Brain microvascular endothelial cell (primary cell): ENCODE results near the gene CLNK.

Experiments used
- DNase-seq: peaks from one replicate; pipeline ENCODE4 v3.0.0-alpha.2; 2020
- H3K27ac ChIP-seq: fragments of 250-450 bp; sonication (Bioruptor Pico); 2 replicates; pipeline ENCODE4 v1.5.1; 2020; ENCODE audit warnings: mild to moderate bottlenecking, moderate library complexity
- H3K27me3 ChIP-seq: fragments of 250-450 bp; sonication (Bioruptor Pico); replicated peaks from 2 replicates; pipeline ENCODE4 v1.5.1; 2020; ENCODE audit warnings: mild to moderate bottlenecking
- H3K36me3 ChIP-seq: fragments of 250-450 bp; sonication (Bioruptor Pico); replicated peaks from 2 replicates; pipeline ENCODE4 v1.5.1; 2020; ENCODE audit warnings: mild to moderate bottlenecking
- H3K4me3 ChIP-seq: 2 replicates; pipeline ENCODE4 v1.5.1; 2011; ENCODE audit warnings: low read depth, mild to moderate bottlenecking, control low read depth, low read length, moderate library complexity
- CTCF ChIP-seq: IDR thresholded peaks from 2 replicates; pipeline ENCODE4 v1.5.1; 2011; ENCODE audit warnings: low read depth, mild to moderate bottlenecking, moderate library complexity, low read length, control low read depth, inconsistent platforms; ENCODE audit errors: missing control alignments
- in situ Hi-C: cut with HindIII; loops from 2 replicates; pipeline ENCODE4 v1.10.0; 2017; ENCODE audit warnings: low sequenced_read_pairs, low pct_ligation_motif_present

CLNK gene

GRCh38 chr4:10552591-10553280, 131.8 kb downstream of the CLNK start:
- no peaks in the 10 kb centered on the region for H3K27me3 ChIP-seq
- no peaks in the 10 kb centered on the region for H3K36me3 ChIP-seq
- H3K27ac ChIP-seq = no peak overlapping the region
- TF ChIP-seq CTCF = no peak
- no peak for DNase-seq
- H3K4me3 ChIP-seq = no peak overlapping the region
- in situ Hi-C loops = no loop called here

DNA sequence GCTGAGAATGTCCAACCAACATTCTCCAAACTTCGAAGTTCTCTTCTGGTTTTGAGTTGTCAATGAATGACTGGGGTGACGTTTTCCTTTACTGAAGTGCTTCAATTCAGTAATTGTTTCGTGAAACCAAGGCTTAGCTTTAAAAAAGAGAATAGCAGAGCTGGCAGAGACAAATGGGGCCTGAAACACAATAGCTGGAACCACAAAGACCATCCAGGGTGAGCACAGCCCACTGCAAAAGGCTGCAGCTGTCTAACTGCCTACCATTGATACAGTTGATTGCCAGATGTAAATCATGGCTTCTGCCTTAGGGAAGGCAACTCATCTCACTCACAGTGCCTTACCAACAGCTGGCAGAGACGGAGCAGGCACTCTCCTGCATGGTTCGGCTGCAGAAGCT, 148.7 kb downstream of the CLNK start:
- in situ Hi-C loops = loop anchor here (25.0 kb wide), 1 partner anchor 374 kb away; no protein-coding TSS in a partner anchor
- Histone ChIP-seq H3K36me3 (no peaks in the 10 kb centered on the region), H3K27me3 (no peaks in the 10 kb centered on the region), H3K27ac (no peak overlapping the region), H3K4me3 (no peak overlapping the region)
- DNase-seq = no peak
- TF ChIP-seq CTCF = no peak

DNA sequence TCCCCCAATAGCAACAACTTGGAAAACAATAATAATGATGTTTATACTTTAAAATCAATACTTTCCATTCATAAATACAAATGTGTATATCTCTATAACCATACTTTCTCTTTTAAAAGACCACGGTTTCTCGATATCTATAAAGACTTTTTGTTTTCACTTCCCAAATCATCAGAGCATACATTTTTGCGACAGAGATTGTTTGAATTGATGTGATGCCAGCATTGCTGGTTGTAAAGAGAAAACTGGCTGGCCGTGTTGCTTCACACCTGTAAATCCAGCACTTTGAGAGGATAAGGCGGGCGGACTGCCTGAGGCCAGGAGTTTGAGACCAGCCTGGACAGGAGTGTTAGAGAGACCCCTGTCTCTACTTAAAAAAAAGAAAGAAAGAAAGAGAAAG, 149.7 kb downstream of the CLNK start:
- no peak for TF ChIP-seq CTCF
- no peak for DNase-seq
- in situ Hi-C loops = loop anchor here (25.0 kb wide), 1 partner anchor 373 kb away; no protein-coding TSS in a partner anchor
- Histone ChIP-seq H3K27me3 (no peaks in the 10 kb centered on the region), H3K4me3 (no peak overlapping the region), H3K27ac (no peak overlapping the region), H3K36me3 (no peaks in the 10 kb centered on the region)

- Histone ChIP-seq H3K36me3 (no peaks in the 10 kb centered on the region), H3K27me3 (no peaks in the 10 kb centered on the region), H3K4me3 (no peak overlapping the region), H3K27ac (no peak overlapping the region)
- TF ChIP-seq CTCF = no peak
- in situ Hi-C loops = loop anchor here (25.0 kb wide), 1 partner anchor 370 kb away; no protein-coding TSS in a partner anchor
- DNase-seq = no peak
These were observed 152.4 kb downstream of the CLNK start for GRCh38 chr4:10532155-10532554.

DNA sequence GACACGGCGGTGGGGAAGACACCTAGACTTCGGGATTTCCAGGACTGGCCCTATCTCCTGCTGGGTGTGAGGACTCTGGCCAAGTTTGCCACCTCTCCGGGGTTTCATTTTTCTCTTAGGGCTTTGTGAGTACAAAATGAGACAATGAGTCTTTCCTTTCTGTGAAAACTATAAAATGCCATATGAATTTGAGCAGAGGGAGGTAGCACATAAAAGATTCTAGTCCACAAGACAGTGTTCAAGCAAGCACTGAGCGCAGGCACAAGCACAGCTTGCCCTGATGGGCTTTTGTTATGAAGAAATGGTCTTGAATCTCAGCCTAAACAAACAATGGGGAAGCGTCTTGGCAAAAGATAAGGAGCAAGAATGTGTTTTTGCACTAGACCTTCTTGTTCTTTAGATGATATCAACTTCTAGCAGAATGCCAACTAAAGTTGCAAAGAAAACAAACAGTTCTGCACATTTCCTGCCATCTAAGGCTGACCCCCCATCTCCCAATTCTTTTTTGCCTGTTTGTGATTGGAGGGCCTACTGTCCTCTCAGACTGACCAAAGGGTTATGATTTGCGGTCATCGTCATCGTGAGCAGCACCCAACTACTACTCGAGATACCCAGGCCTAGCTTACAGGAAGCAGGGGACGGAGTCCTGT, 154.3 kb downstream of the CLNK start:
- DNase-seq = peak; percentile 20
- TF ChIP-seq CTCF = no peak
- Histone ChIP-seq H3K27ac (no peak overlapping the region), H3K4me3 (no peak overlapping the region), H3K36me3 (no peaks in the 10 kb centered on the region), H3K27me3 (no peaks in the 10 kb centered on the region)
- in situ Hi-C loops = loop anchor here (25.0 kb wide), 1 partner anchor 368 kb away; no protein-coding TSS in a partner anchor
